GM18867 (cell line): ENCODE data around the gene KCTD2.
"Not testable (repeated sequence)": the region's sequence is repeated elsewhere in the genome, so short reads cannot be mapped to it uniquely, and the experiment has no call there.

Experiments
- ATAC-seq: cut with Tn5 transposase; IDR thresholded peaks from one replicate; pipeline ENCODE4 v1.9.1; 2021; ENCODE audit warnings: mild to moderate bottlenecking, moderate library complexity; ENCODE audit not compliant: unreplicated experiment

Gene KCTD2, protein sequence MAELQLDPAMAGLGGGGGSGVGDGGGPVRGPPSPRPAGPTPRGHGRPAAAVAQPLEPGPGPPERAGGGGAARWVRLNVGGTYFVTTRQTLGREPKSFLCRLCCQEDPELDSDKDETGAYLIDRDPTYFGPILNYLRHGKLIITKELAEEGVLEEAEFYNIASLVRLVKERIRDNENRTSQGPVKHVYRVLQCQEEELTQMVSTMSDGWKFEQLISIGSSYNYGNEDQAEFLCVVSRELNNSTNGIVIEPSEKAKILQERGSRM

DNA sequence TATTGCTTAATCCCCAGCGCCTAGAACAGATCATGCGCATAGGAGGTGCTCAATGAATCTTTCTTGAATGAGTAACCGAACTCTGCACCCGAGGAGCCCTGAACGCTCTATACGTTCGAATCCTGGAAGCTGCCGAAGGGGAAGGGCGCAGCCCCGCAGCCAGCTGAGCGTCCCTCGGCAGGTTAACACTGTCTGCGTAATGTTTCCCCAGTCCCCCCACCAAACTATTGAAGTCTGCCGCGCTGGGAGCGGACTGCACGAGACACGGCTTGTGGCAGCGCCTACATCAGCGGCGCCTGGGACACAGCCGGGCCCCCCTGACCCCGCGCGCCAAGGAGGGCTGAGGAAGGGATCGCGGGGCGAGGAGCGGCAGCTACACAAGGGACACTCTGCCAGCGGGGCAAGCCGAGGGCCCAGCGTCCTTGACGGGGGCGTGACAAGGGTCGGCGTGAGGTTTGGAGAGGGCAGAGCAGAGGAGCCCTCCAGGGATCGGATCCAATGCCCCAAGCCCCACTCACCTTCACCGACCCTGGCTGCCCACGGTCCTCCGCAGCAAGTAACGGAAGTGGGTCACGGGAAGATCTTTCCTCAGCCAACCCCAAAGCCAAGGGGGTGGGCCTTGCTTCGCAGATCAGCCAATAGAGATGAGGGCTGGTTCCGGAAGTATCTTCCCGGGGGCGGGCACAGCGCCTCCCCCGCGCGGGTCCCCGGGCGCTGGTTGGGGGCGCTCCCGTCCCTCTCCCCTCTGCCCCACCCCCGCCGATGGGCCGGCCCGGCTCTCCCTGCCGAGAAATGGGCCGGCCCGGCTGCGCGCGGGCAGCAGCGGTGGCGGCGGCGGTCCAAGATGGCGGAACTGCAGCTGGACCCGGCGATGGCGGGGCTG, at the start of gene KCTD2, which contains the start of gene ATP5PD:
Gene KCTD2 (plus strand): TSS at position 819 of the 883 bp plus-strand sequence. CDS start 26 bp downstream, at position 845.
Gene ATP5PD (minus strand): TSS at position 563 of the 883 bp plus-strand sequence. CDS start 4,319 bp downstream, outside the sequence.
- ATAC-seq: peak; percentile 92

DNA sequence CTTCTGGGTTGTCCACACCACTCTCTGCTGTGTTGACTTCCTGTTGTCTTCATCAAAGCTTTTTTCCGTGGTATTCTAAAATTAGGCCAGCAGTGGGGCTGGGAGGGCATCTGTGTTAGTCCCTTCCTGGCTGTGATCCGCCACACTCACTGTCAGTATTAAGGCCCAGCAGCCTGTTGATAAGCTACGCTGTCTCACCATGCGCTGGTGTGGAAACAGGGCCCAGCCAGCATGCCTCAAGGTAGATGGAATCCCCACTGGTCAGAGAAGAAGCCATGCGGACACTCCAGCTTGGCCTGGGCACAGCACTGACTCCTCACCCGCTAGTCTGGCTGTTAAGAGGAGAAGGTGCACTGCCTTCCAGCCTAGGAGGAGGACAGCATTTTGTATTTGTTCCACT, 48.2 kb upstream of the KCTD2 start:
- ATAC-seq: no peak

DNA sequence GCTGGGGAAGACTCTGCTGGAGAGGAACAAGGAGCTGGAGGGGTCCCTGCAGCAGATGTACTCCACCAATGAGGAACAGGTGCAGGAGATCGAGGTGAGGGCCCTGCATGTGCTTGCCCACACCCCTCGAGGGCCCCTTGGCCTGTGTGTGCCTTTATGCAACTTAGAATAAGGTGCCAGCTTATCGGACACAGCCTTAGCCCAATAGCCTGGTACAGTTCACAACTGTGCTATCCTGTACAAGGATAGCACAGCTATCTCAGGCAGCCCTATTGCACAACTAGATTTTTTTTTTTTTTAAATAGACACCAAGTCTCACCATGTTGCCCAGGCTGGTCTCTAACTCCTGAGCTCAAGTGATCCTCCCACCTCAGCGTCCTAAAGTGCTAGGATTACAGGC, 47.5 kb upstream of the KCTD2 start:
- no peak for ATAC-seq

DNA sequence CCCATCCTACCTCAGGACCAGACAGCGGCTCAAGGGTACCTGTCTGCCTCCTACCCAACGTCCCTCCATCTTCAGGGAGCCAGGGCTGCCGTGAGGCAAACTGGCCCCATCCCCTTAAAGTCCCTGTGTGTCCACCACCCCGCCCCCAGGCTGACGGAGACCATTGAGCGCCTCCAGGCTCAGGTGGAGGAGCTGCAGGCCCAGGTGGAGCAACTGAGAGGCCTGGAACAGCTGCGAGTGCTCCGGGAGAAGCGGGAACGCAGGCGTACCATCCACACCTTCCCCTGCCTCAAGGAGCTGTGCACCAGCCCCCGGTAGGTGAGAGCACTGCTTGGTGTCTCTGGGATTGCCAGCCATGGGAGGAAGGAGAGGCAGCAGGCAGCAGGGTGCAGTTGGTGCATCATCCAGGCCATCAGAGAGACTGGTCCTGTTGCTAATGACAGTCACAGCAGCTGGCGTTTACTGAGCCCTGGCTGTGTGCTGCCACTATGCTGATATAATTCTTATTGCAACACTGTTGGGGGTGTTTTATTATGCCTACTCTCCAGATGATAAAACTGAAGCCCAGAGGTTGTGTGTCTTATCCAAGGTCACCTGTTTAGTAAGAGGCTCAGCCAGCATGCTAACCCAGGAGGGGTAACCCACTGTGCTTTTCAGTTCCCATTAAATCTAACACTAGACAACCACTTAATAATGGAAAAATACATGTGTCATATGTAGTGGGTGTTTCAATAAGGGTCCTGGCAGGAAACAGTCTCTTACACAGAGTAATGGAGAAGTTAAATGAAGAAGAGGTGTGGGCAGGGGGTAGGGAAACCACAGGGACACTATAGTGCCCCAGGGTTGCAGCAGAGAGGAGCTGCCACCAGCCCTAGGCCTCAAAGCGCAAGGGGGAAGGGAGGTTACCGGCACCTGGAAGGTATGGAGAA, 44.8 kb upstream of the KCTD2 start:
- no peak for ATAC-seq

DNA sequence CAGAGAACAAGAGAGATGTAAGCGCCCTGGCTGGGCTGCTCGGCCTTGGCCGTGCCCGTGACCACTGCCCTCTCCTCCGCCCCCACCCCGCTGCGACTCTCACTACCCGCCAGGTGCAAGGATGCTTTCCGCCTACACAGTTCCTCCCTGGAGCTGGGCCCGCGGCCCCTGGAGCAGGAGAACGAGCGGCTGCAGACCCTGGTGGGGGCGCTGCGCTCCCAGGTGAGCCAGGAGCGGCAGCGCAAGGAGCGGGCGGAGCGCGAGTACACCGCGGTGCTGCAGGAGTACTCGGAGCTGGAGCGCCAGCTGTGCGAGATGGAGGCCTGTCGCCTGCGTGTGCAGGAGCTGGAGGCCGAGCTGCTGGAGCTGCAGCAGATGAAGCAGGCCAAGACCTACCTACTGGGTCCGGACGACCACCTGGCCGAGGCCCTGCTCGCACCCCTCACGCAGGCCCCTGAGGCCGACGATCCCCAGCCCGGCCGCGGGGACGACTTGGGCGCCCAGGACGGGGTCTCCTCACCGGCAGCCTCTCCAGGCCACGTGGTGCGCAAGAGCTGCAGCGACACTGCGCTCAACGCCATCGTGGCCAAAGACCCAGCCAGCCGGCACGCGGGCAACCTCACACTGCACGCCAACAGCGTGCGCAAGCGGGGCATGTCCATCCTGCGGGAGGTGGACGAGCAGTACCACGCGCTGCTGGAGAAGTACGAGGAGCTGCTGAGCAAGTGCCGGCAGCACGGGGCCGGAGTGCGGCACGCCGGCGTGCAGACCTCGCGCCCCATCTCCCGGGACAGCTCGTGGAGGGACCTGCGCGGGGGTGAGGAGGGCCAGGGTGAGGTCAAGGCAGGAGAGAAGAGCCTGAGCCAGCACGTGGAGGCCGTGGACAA, 43.7 kb upstream of the KCTD2 start:
- no peak for ATAC-seq

DNA sequence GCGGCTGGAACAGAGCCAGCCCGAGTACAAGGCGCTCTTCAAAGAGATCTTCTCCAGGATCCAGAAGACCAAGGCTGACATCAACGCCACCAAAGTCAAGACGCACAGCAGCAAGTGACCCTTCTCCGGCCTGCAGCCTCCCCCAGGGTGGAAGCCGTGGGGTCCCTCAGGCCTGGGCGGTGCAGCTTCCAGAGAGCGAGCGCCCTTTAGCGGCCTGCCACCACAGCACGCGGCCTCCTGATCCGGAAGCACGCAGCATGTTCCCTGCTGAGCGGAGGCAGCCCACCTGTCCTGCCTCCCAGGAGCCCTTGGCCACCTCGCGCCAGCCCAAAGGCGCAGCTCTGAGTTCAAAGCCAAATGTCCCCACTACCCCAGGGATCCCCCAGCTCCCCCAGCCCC, 43.1 kb upstream of the KCTD2 start:
- no peak for ATAC-seq

DNA sequence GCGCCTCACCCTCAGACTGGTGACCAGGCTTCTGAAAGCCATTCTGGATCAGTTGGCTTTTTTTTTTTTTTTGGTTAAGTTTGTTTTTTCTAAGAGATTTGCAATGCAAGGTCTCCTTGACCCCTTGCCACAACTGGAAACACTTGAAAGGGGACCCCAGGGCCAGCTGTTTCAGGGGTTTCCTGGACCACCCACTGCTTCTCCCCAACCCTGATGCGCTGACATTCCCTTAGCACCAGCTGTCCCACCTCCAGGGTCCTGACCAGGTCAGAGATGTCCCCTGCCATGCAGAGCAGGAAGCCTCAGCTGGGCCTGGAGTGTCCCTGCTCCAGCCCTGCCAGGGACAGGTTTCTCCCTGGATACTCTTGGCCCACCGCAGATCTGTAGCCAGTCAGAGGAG, 42.7 kb upstream of the KCTD2 start:
- no peak for ATAC-seq

DNA sequence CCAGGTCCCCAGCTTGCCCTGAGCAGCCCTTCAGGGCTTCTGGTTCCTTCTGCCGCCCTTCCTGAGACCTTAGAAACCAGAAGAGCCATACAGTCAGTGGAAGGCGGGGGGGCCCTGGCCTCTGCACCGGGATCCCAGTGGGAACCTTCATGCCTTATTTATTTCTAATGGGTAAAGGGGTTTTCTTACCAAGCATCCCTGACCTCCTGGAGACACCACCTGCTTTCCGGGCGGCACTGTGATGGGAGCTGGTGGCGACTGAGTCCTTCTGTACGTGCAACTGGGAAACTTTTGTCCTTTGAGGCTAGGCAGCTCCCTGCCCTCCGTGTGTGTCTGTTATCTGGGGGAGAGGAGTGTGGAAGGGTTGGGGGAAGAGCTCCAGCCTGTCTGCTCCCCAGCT, 41.7 kb upstream of the KCTD2 start:
- ATAC-seq: no peak

DNA sequence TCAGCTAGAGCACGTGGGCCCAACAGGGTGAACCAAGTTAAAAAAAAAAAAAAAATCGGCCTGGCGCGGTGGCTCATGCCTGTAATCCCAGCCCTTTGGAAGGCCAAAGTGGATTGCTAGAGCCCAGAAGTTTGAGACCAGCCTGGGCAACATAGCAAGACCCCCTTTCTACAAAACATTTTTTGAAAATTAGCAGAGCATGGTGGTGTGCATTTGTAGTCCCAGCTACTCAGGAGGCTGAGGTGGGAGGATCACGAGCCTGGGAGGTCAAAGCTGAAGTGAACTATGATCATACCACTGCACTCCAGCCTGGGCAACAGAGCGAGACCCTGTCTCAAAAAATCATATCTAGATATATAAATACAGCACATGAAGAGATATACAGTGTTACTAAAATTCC, 40.9 kb upstream of the KCTD2 start:
- not testable (repeated sequence) for ATAC-seq

DNA sequence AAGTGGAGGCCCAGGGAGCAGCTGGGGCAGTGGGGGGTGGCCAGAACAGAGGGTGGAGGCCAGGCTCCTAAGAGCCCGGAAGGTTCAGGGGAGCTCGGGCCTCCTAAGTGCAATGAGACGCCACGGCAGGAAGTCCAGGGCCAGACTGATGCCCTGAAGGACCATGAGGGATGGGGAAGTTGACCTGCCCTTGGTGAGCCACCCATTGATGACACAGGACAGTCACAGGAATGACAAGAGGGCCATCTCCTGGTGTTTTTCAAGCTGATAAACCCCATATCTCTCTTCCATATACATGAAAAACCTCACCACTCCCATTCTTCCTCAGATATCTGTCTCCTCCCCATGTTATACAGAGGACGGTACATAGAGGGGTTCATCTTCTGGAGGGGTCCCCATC, 40.4 kb upstream of the KCTD2 start:
- ATAC-seq: no peak

DNA sequence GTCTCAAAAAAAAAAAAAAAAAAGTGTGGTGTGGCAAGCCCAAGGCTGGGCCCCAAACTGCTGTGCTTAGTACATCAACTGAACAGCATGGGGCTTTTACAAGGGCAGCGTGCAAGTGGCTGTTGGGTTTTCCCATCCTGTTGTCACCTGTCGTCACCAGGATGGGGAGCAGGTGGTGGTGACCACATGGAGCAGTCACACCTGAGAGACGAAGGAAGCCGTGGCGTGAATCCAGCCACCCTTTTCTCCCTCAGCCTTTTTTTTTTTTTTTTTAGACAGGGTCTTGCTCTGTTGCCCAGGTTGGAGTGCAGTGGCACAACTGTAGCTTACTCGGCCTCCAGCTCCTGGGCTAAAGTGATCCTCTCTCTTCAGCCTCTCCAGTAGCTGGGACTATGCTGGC, 38.7 kb upstream of the KCTD2 start:
- no peak for ATAC-seq

DNA sequence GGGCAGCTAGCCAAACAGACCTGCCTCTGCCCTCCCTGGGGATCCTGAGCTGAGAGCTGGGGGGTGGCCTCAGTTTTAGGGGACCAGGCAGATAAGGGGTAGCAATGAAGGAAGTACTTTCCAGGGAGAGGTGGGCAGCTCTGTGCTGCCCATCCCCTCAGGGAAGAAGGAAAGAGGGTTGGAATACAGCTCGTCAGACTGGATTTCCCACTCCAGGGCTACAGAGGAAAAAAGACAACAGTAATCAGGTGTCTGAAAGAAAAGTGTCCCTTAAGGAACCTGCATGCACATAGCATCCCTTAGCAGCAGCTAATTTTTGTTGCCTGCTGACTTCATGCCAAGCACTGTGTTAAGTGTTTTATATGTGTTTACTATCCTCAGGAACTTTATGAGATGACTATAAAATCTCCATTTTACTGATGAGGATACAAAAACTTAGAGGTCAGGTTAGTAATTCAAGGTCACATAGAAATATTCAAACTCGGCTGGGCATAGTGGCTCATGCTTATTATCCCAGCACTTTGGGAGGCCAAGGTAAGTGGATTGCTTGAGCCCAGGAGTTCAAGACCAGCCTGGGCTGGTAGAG, 37.8 kb upstream of the KCTD2 start:
- ATAC-seq: no peak

DNA sequence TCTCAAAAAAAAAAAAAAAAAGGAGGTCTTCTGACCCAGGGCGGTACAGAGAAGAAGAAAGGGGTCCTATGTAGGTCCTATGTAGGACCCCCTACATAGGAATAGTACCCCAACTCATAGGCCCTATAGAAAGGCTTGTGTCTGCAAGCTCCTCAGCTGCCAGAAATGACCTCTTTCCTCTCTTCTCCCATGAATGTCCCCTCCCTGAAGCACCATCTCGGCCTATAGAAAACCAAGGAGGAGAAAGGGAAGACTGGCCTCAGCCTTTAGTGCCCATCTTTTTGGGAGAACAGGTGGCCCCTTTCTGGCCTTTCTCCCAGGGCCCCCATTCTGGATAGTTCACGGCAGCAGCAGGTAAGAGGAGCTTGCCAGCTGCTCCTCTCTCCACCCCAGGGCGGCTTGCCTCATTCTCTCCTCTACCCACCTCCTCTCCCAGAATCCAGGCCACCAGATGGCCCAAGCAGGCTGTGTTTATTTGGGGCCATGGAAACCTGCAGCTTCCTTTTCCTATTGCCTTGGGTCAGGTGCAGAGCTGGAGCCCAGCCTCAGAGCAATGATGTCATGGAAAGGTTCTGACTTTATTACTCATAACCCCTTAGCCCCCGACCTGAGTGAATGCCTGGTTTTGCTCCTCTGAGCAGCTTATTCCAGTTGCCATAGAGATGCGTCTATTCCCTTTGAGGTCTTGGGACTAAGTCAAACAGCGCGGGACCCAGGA, 36.2 kb upstream of the KCTD2 start:
- ATAC-seq: no peak

DNA sequence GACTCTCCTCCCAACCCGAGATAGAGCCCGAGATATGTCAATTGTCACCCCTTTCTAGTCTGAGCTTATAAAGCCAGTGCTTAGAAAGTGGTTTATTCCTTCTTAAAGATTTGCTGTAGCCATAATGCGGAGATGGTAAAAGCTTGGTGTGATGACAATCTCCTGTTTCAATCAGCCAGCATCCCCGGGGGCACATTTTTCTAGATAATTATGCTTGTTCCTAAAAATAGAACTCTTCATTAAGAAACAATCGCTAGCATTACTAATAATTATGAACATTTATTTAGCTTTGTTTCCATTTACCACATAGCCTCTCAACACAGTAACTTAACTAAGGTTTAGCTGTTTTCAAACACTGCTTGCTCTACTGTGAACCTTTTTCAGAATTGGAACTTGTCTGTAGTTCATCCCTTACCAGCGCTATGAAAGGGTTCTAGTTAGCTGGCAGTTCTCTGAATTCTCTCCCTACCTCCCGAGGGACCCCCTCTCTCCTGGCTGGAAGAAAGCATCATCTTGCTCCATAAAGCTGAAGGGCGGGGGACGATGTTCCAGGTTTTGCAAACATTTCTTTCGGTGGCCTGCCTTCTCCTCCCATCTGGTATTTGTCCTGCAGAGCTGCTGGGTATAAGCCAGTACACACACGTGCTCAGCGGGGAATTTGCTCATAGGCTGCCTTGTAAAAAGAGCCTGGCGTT, 35.5 kb upstream of the KCTD2 start:
- no peak for ATAC-seq

DNA sequence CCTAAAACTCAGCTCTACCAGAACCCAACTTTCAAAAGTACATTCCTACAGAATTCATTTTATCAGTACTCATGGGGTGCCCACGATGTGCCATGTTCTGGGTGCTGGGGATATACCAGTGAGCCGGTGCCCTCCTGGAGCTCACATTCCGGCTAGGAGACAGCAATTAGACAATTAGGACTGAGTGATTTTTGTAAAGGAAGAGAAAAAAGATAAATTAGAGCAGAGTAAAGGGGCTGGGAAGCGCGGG, 35.0 kb upstream of the KCTD2 start:
- no peak for ATAC-seq

DNA sequence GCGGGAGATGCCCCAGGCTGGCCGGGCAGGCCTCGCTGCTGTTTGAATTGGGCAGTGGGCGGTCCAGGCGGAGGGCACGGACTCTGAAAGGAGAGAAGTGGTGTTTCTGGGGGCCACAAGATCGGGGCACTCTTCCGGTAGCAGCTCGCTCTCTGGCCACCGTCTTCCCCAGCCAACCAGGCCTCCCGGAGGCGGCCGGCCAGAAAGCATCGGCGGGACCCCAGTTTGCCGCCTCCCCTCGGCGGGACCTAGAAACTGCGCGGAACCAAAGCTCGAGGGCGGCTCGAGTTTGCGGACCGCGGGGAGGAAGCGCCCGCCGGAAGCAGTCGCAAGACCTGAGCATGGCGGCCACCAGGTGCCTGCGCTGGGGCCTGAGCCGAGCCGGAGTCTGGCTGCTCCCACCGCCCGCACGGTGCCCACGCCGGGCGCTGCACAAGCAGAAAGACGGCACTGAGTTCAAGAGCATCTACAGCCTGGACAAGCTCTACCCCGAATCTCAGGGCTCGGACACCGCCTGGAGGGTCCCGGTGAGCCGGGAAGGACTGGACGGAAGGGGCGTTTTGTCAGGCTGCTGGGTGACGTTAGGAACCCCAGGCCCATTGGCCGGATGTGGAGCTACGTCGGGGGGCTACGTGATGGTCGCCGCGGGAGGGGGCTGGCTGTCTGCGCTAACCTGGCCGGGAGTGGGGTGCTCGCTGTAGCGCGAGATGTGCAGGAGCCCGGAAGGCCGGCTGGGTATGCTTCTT, 34.5 kb upstream of the KCTD2 start, which contains the start of gene MRPL58:
Gene MRPL58 (plus strand): TSS at position 325 of the 746 bp plus-strand sequence. CDS start 17 bp downstream, at position 342.
- peak; percentile 89 for ATAC-seq

DNA sequence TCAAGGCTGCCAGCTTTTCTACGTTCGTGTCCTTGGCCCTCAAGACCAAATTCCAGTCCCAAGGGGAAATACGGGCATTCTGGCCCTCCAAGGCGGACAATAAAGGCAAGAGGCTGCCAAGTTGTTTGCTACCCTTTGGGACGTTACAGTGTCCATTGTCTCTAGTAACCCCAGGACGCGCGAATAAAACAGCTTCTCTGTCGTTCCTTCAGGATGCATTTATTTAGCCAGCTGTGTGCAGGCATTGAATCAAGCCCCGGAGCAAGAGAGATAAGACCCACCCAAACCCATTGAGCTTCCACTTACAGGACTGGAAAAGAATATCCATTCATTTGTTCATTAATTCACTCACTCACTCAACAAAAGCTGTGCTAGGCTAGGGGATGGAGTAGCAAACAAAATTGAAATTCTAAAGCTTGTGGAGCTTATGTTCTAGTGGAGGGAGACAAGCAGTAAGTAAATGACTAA, 33.9 kb upstream of the KCTD2 start:
- ATAC-seq: no peak

DNA sequence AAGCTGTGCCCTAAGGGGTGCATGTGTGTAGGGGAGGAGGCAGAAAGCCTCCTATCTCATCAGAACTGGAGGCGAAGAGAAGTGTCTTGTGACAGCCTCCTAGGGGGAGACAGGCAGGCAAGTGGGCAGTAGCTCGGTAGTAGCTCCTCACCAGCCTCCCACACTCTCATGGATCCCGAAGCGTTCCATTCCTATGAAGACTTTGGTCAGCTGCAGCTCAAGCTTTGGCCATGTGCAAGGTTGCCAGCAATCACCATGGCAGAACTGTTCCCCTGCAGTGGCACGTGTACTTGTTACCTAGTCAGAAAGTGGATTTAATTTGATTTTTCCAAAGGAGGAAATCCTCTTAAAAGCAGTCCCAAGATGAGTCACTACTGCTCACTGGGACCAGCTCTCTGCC, 27.9 kb upstream of the KCTD2 start:
- ATAC-seq: no peak
